Cardiac muscle cell (in vitro differentiated cells and primary cell): Measurements from ENCODE around the gene FOXK1. TPM values are rescaled to one million over a fixed set of nuclear protein-coding genes. Genes with fewer than 3 reads are reported as not detected.

Experiments
- DNase-seq, 2 donors: peaks; one replicate each; pipeline versions ENCODE4 v3.0.0 to v3.0.0-alpha.2; 2010 to 2017; ENCODE audit warnings: low read depth in 1 of 2, low spot score in 1 of 2
- H3K27ac ChIP-seq: fragments of 200-600 bp; sonication (generic); 2 replicates; pipeline ENCODE4 v1.5.1; 2016
- H3K27me3 ChIP-seq: fragments of 200-600 bp; sonication (generic); 2 replicates; pipeline ENCODE4 v1.6.0; 2016; ENCODE audit warnings: control low read depth
- H3K36me3 ChIP-seq: fragments of 200-600 bp; sonication (generic); 2 replicates; pipeline ENCODE4 v1.5.1; 2016; ENCODE audit warnings: control low read depth
- H3K4me1 ChIP-seq: fragments of 200-600 bp; sonication (generic); 2 replicates; pipeline ENCODE4 v1.8.1; 2017; ENCODE audit warnings: low read depth, mild to moderate bottlenecking, mixed run types
- H3K4me3 ChIP-seq: fragments of 200-600 bp; sonication (generic); 2 replicates; pipeline ENCODE4 v1.5.1; 2016; ENCODE audit warnings: mild to moderate bottlenecking
- H3K9me3 ChIP-seq: fragments of 200-600 bp; sonication (generic); 2 replicates; pipeline ENCODE4 v1.5.1; 2017; ENCODE audit warnings: low read depth, mild to moderate bottlenecking, control low read depth
- CTCF ChIP-seq: IDR thresholded peaks from 2 replicates; pipeline ENCODE4 v1.5.1; 2012; ENCODE audit warnings: low read depth, mild to moderate bottlenecking, low read length
- polyA plus RNA-seq: library from polyadenylated mRNA; unstranded; fragments of >200 nt; fragmentation: Nextera tagmentation; extraction: Ambion mirVana; gene quantifications from 2 replicates; pipeline ENCODE4 v1.2.1, GENCODE V29; 2016
- total RNA-seq: library from RNA; depleted of rRNA; stranded (reverse); fragments of >200 nt; gene quantifications from 2 replicates; pipeline ENCODE4 v1.2.3, GENCODE V29; 2016

FOXK1 gene
- total and polyA plus RNA-seq, 2 experiments from 2014 or later: 8.7 to 55.0 TPM

DNA sequence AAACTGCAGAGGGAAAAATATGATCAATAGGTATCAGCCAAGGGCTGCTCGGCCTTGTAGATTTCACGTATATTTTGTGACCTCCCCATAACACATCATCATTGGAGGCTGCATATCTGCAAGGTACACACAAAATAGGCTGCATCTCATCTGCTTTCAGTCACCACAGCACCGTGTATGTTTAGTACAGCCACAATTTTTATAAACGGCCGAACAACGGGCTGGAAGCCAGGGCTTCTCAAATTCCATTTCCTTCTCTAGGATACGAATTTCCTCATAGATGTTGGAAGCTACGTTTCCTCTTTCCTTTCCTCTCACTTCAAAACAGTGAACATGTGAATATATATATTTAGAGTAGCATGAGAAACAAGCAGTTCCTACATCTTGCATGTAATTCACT, 20.2 kb upstream of the FOXK1 start:
- Histone ChIP-seq H3K4me3 (no peak overlapping the region), H3K9me3 (no peaks in the 10 kb centered on the region), H3K27me3 (no peaks in the 10 kb centered on the region), H3K27ac (no peak overlapping the region), H3K4me1 (no peaks in the 10 kb centered on the region), H3K36me3 (no peaks in the 10 kb centered on the region)
- TF ChIP-seq CTCF: no peak
- DNase-seq: peak in 1 of 2 donors; percentile 59

GRCh38 chr7:4663239-4664018, 18.7 kb upstream of the FOXK1 start:
- H3K27ac ChIP-seq: no peak overlapping the region
- no peaks in the 10 kb centered on the region for H3K4me1 ChIP-seq
- no peak for DNase-seq
- H3K9me3 ChIP-seq: no peaks in the 10 kb centered on the region
- TF ChIP-seq CTCF: no peak
- no peak overlapping the region for H3K4me3 ChIP-seq
- H3K27me3 ChIP-seq: no peaks in the 10 kb centered on the region
- no peaks in the 10 kb centered on the region for H3K36me3 ChIP-seq

DNA sequence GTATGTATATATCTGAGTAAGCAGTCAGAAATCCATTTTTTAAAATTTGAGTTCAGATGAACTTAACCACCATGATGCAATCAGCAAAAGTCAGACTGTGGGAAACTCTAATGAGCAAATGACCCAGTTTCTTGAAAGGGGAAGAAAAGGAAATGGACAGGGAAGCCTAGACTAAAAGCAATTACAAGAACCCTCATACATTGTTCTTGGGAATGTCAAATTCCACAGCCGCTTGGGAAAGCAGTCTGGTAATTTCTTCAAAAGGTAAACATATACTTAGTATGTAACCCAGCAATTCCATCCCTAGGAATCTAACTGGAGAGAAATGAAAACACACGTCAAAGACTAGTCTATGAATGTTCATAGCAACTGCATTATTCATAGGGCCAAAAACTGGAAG, 16.4 kb upstream of the FOXK1 start:
- no peaks in the 10 kb centered on the region for H3K27me3 ChIP-seq
- no peak overlapping the region for H3K27ac ChIP-seq
- H3K36me3 ChIP-seq: no peaks in the 10 kb centered on the region
- no peak overlapping the region for H3K4me3 ChIP-seq
- TF ChIP-seq CTCF: no peak
- no peaks in the 10 kb centered on the region for H3K9me3 ChIP-seq
- DNase-seq: peak in 1 of 2 donors; percentile 90
- H3K4me1 ChIP-seq: no peaks in the 10 kb centered on the region

DNA sequence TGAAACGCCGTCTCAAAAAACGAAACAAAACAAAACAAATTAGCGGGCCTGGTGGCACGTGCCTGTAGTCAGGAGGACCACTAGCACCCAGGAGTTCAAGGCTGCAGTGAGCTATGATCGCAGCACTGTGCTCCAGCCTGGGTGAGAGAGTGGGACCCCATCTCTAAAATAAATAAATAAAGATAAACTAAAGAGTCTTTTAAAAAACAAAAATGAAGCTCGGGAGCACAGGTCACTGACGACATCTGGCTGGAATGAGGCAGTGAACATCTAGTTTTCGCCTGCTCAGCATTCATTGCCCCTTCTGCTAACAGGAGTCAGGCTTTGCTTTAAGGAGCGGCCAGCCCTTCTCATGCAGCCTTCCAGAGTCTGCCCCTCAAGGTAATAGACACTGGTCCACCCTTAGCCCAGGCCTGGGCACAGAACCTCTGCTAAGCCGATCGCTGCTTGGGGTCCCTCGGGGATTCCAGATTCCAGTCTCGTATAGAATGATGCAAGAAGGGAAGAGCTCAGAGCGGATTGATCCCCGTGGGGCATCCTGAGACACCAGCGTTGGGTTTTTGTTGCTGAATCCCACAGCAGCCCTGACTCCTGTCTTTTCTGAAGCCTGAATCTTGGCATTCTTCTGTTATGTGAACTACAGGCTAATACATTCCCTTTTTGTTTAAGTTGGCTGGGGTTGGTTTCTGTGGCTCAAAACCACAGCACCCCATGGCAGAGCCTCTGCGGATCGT, 14.2 kb upstream of the FOXK1 start:
- Histone ChIP-seq H3K4me3 (no peak overlapping the region), H3K9me3 (no peaks in the 10 kb centered on the region), H3K4me1 (no peaks in the 10 kb centered on the region), H3K27ac (no peak overlapping the region), H3K27me3 (no peaks in the 10 kb centered on the region), H3K36me3 (no peaks in the 10 kb centered on the region)
- peak in 1 of 2 donors; percentile 87 for DNase-seq
- TF ChIP-seq CTCF: no peak

- no peak for TF ChIP-seq CTCF
- no peaks in the 10 kb centered on the region for H3K36me3 ChIP-seq
- no peak for DNase-seq
- H3K4me1 ChIP-seq: no peaks in the 10 kb centered on the region
- no peak overlapping the region for H3K27ac ChIP-seq
- no peaks in the 10 kb centered on the region for H3K27me3 ChIP-seq
- H3K4me3 ChIP-seq: no peak overlapping the region
- H3K9me3 ChIP-seq: no peaks in the 10 kb centered on the region
These were observed 13.6 kb upstream of the FOXK1 start for GRCh38 chr7:4668510-4668847.
